H1 (cell line): ENCODE results near the gene UCHL1. TPM values are rescaled to one million over a fixed set of nuclear protein-coding genes. Genes with fewer than 3 reads are reported as not detected.

Source experiments
- BRCA1 ChIP-seq: IDR thresholded peaks from 2 replicates; pipeline ENCODE4 v1.6.1; 2012; ENCODE audit warnings: low read depth, low read length, improper control_type of control experiment
- CHD2 ChIP-seq: IDR thresholded peaks from 2 replicates; pipeline ENCODE4 v1.6.1; 2012; ENCODE audit warnings: low read length, improper control_type of control experiment
- CREB1 ChIP-seq: IDR thresholded peaks from 2 replicates; pipeline ENCODE4 v1.6.1; 2012; ENCODE audit warnings: inconsistent platforms
- CTCF ChIP-seq, 3 experiments: IDR thresholded peaks; 1 replicate in 2 of 3; 2 replicates in 1 of 3; pipeline versions ENCODE4 v1.5.1 to v1.6.1; 2011; ENCODE audit warnings: low read length in 3 of 3, mild to moderate bottlenecking in 3 of 3, inconsistent platforms in 2 of 3, low read depth in 1 of 3, moderate library complexity in 1 of 3; ENCODE audit not compliant: insufficient read depth in 1 of 3; ENCODE audit errors: control extremely low read depth in 1 of 3
- GTF2F1 ChIP-seq: IDR thresholded peaks from 2 replicates; pipeline ENCODE4 v1.6.1; 2012; ENCODE audit warnings: low read depth, low read length, improper control_type of control experiment, borderline replicate concordance
- HDAC2 ChIP-seq, 2 experiments: fragments of 300-600 bp in 1 of 2; sonication (generic) in 1 of 2; IDR thresholded peaks; 2 replicates each; pipeline ENCODE4 v1.6.1; 2011 to 2012; ENCODE audit warnings: low read depth in 2 of 2, low read length in 2 of 2, mild to moderate bottlenecking in 2 of 2, moderate library complexity in 2 of 2, borderline replicate concordance in 1 of 2, inconsistent platforms in 1 of 2
- HDAC6 ChIP-seq: IDR thresholded peaks from one replicate; pipeline ENCODE4 v1.7.1; 2012; ENCODE audit warnings: low read depth, mild to moderate bottlenecking, inconsistent platforms, low read length, moderate library complexity
- KDM5A ChIP-seq: fragments of 200-600 bp; IDR thresholded peaks from 2 replicates; pipeline ENCODE4 v1.7.1; 2012; ENCODE audit warnings: mild to moderate bottlenecking, low read length, inconsistent platforms, mixed read lengths
- NANOG ChIP-seq: IDR thresholded peaks from 2 replicates; pipeline ENCODE4 v1.6.1; 2011; ENCODE audit warnings: low read length, low read depth, mild to moderate bottlenecking, inconsistent platforms; ENCODE audit not compliant: insufficient read depth, poor library complexity, severe bottlenecking
- POLR2A ChIP-seq, 2 experiments: IDR thresholded peaks; 1 replicate in 1 of 2; 2 replicates in 1 of 2; pipeline ENCODE4 v1.6.1; 2011; ENCODE audit warnings: low read depth in 2 of 2, low read length in 2 of 2, mild to moderate bottlenecking in 2 of 2; ENCODE audit errors: control extremely low read depth in 1 of 2
- POLR2AphosphoS5 ChIP-seq: IDR thresholded peaks from 2 replicates; pipeline ENCODE4 v1.6.1; 2011; ENCODE audit warnings: low read depth, low read length
- RBBP5 ChIP-seq: IDR thresholded peaks from 2 replicates; pipeline ENCODE4 v1.7.1; 2012; ENCODE audit warnings: low read depth, mild to moderate bottlenecking, inconsistent platforms, low read length, moderate library complexity, borderline replicate concordance
- RNF2 ChIP-seq: fragments of 200-900, 300-1000 bp; sonication (generic); IDR thresholded peaks from 2 replicates; pipeline ENCODE4 v1.7.1; 2016; ENCODE audit warnings: borderline replicate concordance, low read depth, mild to moderate bottlenecking, antibody characterized with exemption, low read length; ENCODE audit not compliant: poor library complexity, severe bottlenecking; ENCODE audit errors: missing control alignments
- SP4 ChIP-seq: IDR thresholded peaks from 2 replicates; pipeline ENCODE4 v1.6.1; 2012; ENCODE audit warnings: low read length, inconsistent platforms
- TAF1 ChIP-seq: IDR thresholded peaks from 2 replicates; pipeline ENCODE4 v1.6.1; 2011; ENCODE audit warnings: mild to moderate bottlenecking, low read depth, low read length
- TBP ChIP-seq: IDR thresholded peaks from 2 replicates; pipeline ENCODE4 v1.6.1; 2011; ENCODE audit warnings: low read depth, low read length, improper control_type of control experiment
- TCF12 ChIP-seq: IDR thresholded peaks from 2 replicates; pipeline ENCODE4 v1.6.1; 2011; ENCODE audit warnings: low read depth, mild to moderate bottlenecking, low read length
- YY1 ChIP-seq: IDR thresholded peaks from 2 replicates; pipeline ENCODE4 v1.6.1; 2011; ENCODE audit warnings: low read depth, mild to moderate bottlenecking, low read length
- polyA plus RNA-seq, 7 experiments: library from polyadenylated mRNA; depleted of rRNA in 3 of 7; stranded (reverse) in 5 of 7; unstranded in 2 of 7; fragments of >200 nt in 5 of 7; fragments of 200-250 nt in 2 of 7; gene quantifications; 1 replicate in 5 of 7; 2 replicates in 1 of 7; 4 replicates in 1 of 7; pipeline versions ENCODE4 v1.2.1 to v1.2.3, GENCODE V29; 2011 to 2013; ENCODE audit warnings: missing spikeins in 2 of 7, mixed read lengths in 2 of 7
- total RNA-seq: library from RNA; stranded (reverse); fragmentation: NEBNext Ultra II Directional; extraction: Animal tissue kit (Norgen Biotek cat#: 25700); gene quantifications from 2 replicates; pipeline ENCODE4 v1.2.1, GENCODE V29; 2021
- TF ChIP-seq, protein P1 (sequence below): IDR thresholded peaks from 2 replicates; pipeline ENCODE4 v1.6.1; 2012; ENCODE audit warnings: inconsistent platforms
- TF ChIP-seq, protein P2 (sequence below): IDR thresholded peaks from 2 replicates; pipeline ENCODE4 v1.6.1; 2012; ENCODE audit warnings: inconsistent platforms

UCHL1 gene
- total and polyA plus RNA-seq, 2 of the 8 experiments (the other 6 are each of a cell fraction or from before 2014, with no cell fraction given), result 781 to 1,717 TPM

GRCh38 chr4:41256740-41257256 is at the start of gene UCHL1 (continued):
- TF ChIP-seq HDAC2 (IDR thresholded peaks at IDR 0.05; ENCODE audit: borderline replicate concordance in 1 of 2, low read depth in 2 of 2, low read length in 2 of 2), result no peak
- TF ChIP-seq KDM5A, result no peak
- TF ChIP-seq POLR2AphosphoS5, result peak; percentile 97
- TF ChIP-seq TBP, result peak; percentile 99
- peak; percentile 75; the same call in 1 of the 2 replicates for TF ChIP-seq TCF12
- 0 out of 2 replicates have a peak, but pooled peaks have one; percentile 2 for TF ChIP-seq YY1
- no peak for TF ChIP-seq CTCF (IDR thresholded peaks at IDR 0.05; ENCODE audit: control extremely low read depth in 1 of 3, insufficient read depth in 1 of 3, low read depth in 1 of 3, low read length in 3 of 3)
- no peak for TF ChIP-seq HDAC6
- TF ChIP-seq CHD2, result peak; percentile 55; the same call in 1 of the 2 replicates
- TF ChIP-seq NANOG, result peak; percentile 58
- TF ChIP-seq CREB1, result peak; percentile 59; the same call in 1 of the 2 replicates
- TF ChIP-seq, protein P1, sequence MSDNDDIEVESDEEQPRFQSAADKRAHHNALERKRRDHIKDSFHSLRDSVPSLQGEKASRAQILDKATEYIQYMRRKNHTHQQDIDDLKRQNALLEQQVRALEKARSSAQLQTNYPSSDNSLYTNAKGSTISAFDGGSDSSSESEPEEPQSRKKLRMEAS, result peak; percentile 77
- no peak for TF ChIP-seq SP4
- no peak for TF ChIP-seq RNF2
- TF ChIP-seq, protein P2, sequence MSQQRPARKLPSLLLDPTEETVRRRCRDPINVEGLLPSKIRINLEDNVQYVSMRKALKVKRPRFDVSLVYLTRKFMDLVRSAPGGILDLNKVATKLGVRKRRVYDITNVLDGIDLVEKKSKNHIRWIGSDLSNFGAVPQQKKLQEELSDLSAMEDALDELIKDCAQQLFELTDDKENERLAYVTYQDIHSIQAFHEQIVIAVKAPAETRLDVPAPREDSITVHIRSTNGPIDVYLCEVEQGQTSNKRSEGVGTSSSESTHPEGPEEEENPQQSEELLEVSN, result no peak; the same call in 1 of the 2 replicates
- peak; percentile 72 for TF ChIP-seq BRCA1
- peak; percentile 99 for TF ChIP-seq POLR2A (IDR thresholded peaks at IDR 0.05; ENCODE audit: control extremely low read depth in 1 of 2, low read depth in 2 of 2, low read length in 2 of 2)
- TF ChIP-seq TAF1, result peak; percentile 99
- TF ChIP-seq GTF2F1, result peak; percentile 98
- TF ChIP-seq RBBP5, result no peak
